ENCODE results near the gene TMEM132D. TPM values are rescaled to one million over a fixed set of nuclear protein-coding genes. Genes with fewer than 3 reads are reported as not detected.

Gene TMEM132D
- total and polyA plus RNA-seq, 2 of the 8 experiments (the other 6 are each of a cell fraction or from before 2014, with no cell fraction given), result 3.5 to 10.1 TPM

GRCh38 chr12:129378496-129378895 lies 525.3 kb downstream of the TMEM132D start:
- no peaks in the 10 kb centered on the region for H3K23me2 ChIP-seq (ENCODE audit: low read depth, low read length)
- H3K23ac ChIP-seq (ENCODE audit: insufficient read length), result no peak overlapping the region
- no peaks in the 10 kb centered on the region for H3K27me3 ChIP-seq (replicated peaks in 1 of 4; ENCODE audit: control insufficient read depth in 3 of 4, extremely low read depth in 1 of 4, insufficient read depth in 3 of 4, low read length in 3 of 4)
- H3K4me1 ChIP-seq (replicated peaks in 1 of 4; ENCODE audit: control insufficient read depth in 3 of 4, insufficient read depth in 4 of 4, low read length in 3 of 4), result peaks cover 0 to 3% (median 0%) of the 10 kb centered on the region in 4 experiments; a peak in 2 of 7 replicates
- no peak overlapping the region for H2BK15ac ChIP-seq (ENCODE audit: low read length)
- WGBS, 2 experiments (ENCODE audit: extremely low coverage in 1 of 2, insufficient coverage in 1 of 2, insufficient read length in 1 of 2, insufficient replicate concordance in 2 of 2, low coverage in 1 of 2, low lambda C conversion rate in 2 of 2, missing lambda C conversion rate in 1 of 2), result 93% methylated on average over 5 of the region's 5 CpGs; no CpG with 5 or more reads in 1 of the 2 experiments
- H2AFZ ChIP-seq (ENCODE audit: low read length), result no peak overlapping the region
- no peak overlapping the region for H4K8ac ChIP-seq (ENCODE audit: extremely low read depth, insufficient read depth, low read length)
- no peaks in the 10 kb centered on the region for H3K79me2 ChIP-seq (ENCODE audit: control insufficient read depth in 1 of 2, insufficient read depth in 2 of 2, low read length in 2 of 2)
- H2AK5ac ChIP-seq (ENCODE audit: low read depth, low read length), result no peak overlapping the region
- no peak overlapping the region for H4K5ac ChIP-seq (ENCODE audit: insufficient read length, low read depth, low read length)
- no peak overlapping the region for H3K4ac ChIP-seq (replicated peaks; ENCODE audit: insufficient read length, low read depth, low read length)
- H3K4me3 ChIP-seq (ENCODE audit: extremely low read depth in 1 of 4, insufficient read depth in 2 of 4, low read depth in 3 of 4, low read length in 4 of 4), result no peak overlapping the region
- no peak overlapping the region for H3K27ac ChIP-seq (ENCODE audit: low read depth, low read length)
- no peak overlapping the region for H2BK5ac ChIP-seq (ENCODE audit: low read depth, low read length)
- H3K56ac ChIP-seq (replicated peaks; ENCODE audit: insufficient read length, low read depth, low read length), result no peak overlapping the region
- H3K9me3 ChIP-seq (ENCODE audit: insufficient read depth in 2 of 2, low read depth in 1 of 2, low read length in 1 of 2), result 0 out of 4 replicates have a peak, but pooled peaks cover 0 to 4% of the 10 kb centered on the region in 2 experiments
- H4K20me1 ChIP-seq (replicated peaks in 1 of 2; ENCODE audit: control insufficient read depth in 1 of 2, insufficient read depth in 2 of 2, low read length in 2 of 2), result no peaks in the 10 kb centered on the region
- no peak overlapping the region for H3K4me2 ChIP-seq (ENCODE audit: insufficient read depth in 1 of 2, low read depth in 2 of 2, low read length in 2 of 2)
- no peaks in the 10 kb centered on the region for H3K36me3 ChIP-seq (ENCODE audit: control insufficient read depth in 2 of 4, insufficient read depth in 4 of 4, low read length in 3 of 4)
- ChIA-PET POLR2A (ENCODE audit: partially characterized antibody) (no interaction called here), CTCF (ENCODE audit: partially characterized antibody) (no interaction called here)
- H4K91ac ChIP-seq (replicated peaks; ENCODE audit: insufficient read length, low read length), result no peak overlapping the region
- H3K79me1 ChIP-seq (ENCODE audit: low read depth, low read length), result no peaks in the 10 kb centered on the region
- no peak for DNase-seq (ENCODE audit: low read depth in 1 of 2, low spot score in 2 of 2)
- H3K14ac ChIP-seq (ENCODE audit: insufficient read length), result no peak overlapping the region
- no peak overlapping the region for H2BK20ac ChIP-seq (ENCODE audit: low read length)
- no peak overlapping the region for H3K9ac ChIP-seq (replicated peaks in 1 of 4; ENCODE audit: extremely low read depth in 1 of 4, low read depth in 3 of 4, low read length in 3 of 4)
- FAIRE-seq, result no peak
- no peak overlapping the region for H2BK12ac ChIP-seq (ENCODE audit: low read depth, low read length)
- H2BK120ac ChIP-seq (replicated peaks; ENCODE audit: low read depth, low read length), result no peak overlapping the region
- no peak overlapping the region for H3K18ac ChIP-seq (ENCODE audit: extremely low read depth, low read length)
- no peak for TF ChIP-seq EP300 (IDR thresholded peaks at IDR 0.05; ENCODE audit: borderline replicate concordance in 1 of 2, low read depth in 2 of 2, low read length in 2 of 2)
- no peak for TF ChIP-seq CBX5 (IDR thresholded peaks at IDR 0.05; ENCODE audit: low read depth, low read length)
- TF ChIP-seq SIN3A (conservative IDR thresholded peaks at IDR 0.05 in 1 of 2, IDR thresholded peaks at IDR 0.05 in 1 of 2; ENCODE audit: low read depth in 1 of 2, low read length in 2 of 2), result no peak
- no peak for TF ChIP-seq CEBPB (IDR thresholded peaks at IDR 0.05; ENCODE audit: low read depth, low read length)
- no peak for TF ChIP-seq EZH2 (IDR thresholded peaks at IDR 0.05; ENCODE audit: low read depth, low read length, severe bottlenecking)
- TF ChIP-seq MAFK (IDR thresholded peaks at IDR 0.05; ENCODE audit: low read depth, low read length), result no peak
- TF ChIP-seq TAF7 (optimal IDR thresholded peaks at IDR 0.05; ENCODE audit: borderline replicate concordance, low read depth, low read length), result no peak
- no peak for TF ChIP-seq TAF1 (IDR thresholded peaks at IDR 0.05; ENCODE audit: low read depth, low read length)
- TF ChIP-seq PHF8 (conservative IDR thresholded peaks at IDR 0.05; ENCODE audit: low read depth, low read length), result no peak
- TF ChIP-seq BRCA1 (IDR thresholded peaks at IDR 0.05; ENCODE audit: low read depth, low read length), result no peak
- no peak for TF ChIP-seq CBX8 (IDR thresholded peaks at IDR 0.05; ENCODE audit: borderline replicate concordance, low read depth, low read length)
- TF ChIP-seq HDAC2 (IDR thresholded peaks at IDR 0.05; ENCODE audit: borderline replicate concordance in 1 of 2, low read depth in 2 of 2, low read length in 2 of 2), result no peak
- no peak for TF ChIP-seq GTF2F1 (IDR thresholded peaks at IDR 0.05; ENCODE audit: borderline replicate concordance, low read depth, low read length)

Data from H1 (cell line).